Body of pancreas (tissue), 4 donors: ENCODE measurements around the gene PTK6. TPM values are rescaled to one million over a fixed set of nuclear protein-coding genes. Genes with fewer than 3 reads are reported as not detected.

ENCODE experiments used
- ATAC-seq: fragments of 150-250 bp; one replicate; pipeline ENCODE4 v1.9.1; 2016
- DNase-seq, 4 donors: peaks; one replicate each; pipeline ENCODE4 v3.0.0-alpha.2; 2019
- H3K27ac ChIP-seq, 4 donors: fragments of 200-600 bp; sonication (generic); 1 replicate in 3 of 4; 2 replicates in 1 of 4; pipeline versions ENCODE4 v1.5.1 to v1.6.1; 2016 to 2019; ENCODE audit warnings: mild to moderate bottlenecking in 1 of 4, mixed read lengths in 1 of 4, moderate library complexity in 1 of 4
- H3K27me3 ChIP-seq, 2 donors: fragments of 200-600 bp; sonication (generic); one replicate each; pipeline ENCODE4 v1.6.0; 2016; ENCODE audit warnings: mild to moderate bottlenecking in 1 of 2
- H3K36me3 ChIP-seq, 2 donors: fragments of 200-600 bp; sonication (generic); replicated peaks in 1 of 2; 2 replicates each; pipeline ENCODE4 v1.5.1; 2016; ENCODE audit warnings: low read depth in 2 of 2; ENCODE audit not compliant: insufficient read depth in 1 of 2
- H3K4me1 ChIP-seq: fragments of 200-600 bp; sonication (generic); one replicate; pipeline ENCODE4 v1.6.0; 2016
- H3K4me3 ChIP-seq, 2 donors: fragments of 200-600 bp; sonication (generic); 1 replicate in 1 of 2; 2 replicates in 1 of 2; pipeline ENCODE4 v1.5.1; 2016 to 2019
- H3K9me3 ChIP-seq, 3 donors: fragments of 200-600 bp; sonication (generic); 1 replicate in 2 of 3; 2 replicates in 1 of 3; pipeline ENCODE4 v1.5.1; 2016
- CTCF ChIP-seq, 7 experiments: fragments of 450-650 bp in 4 of 7; fragments of 200-600 bp in 3 of 7; sonication (generic) in 3 of 7; IDR thresholded peaks; one replicate each; pipeline ENCODE4 v1.5.1; 2016 to 2019; ENCODE audit warnings: antibody characterized with exemption in 7 of 7
- POLR2A ChIP-seq, 3 donors: fragments of 450-650 bp; IDR thresholded peaks; one replicate each; pipeline ENCODE4 v1.6.1; 2016; ENCODE audit warnings: antibody characterized with exemption in 3 of 3, mild to moderate bottlenecking in 2 of 3
- WGBS, 2 donors: methylation state at CpG; one replicate each; pipeline ENCODE4 v1.1.5; 2017; 5-methylcytosine and 5-hydroxymethylcytosine counted together
- intact Hi-C: fragments of 100-400 bp; cut with DNase I; formaldehyde crosslinking; loops from one replicate; pipeline ENCODE4 v1.15.1; 2023
- total RNA-seq, 2 donors: library from RNA; depleted of rRNA; stranded (reverse); fragments of >200 nt; gene quantifications; one replicate each; pipeline ENCODE4 v1.1.0, GENCODE V29; 2016

PTK6 gene
- total RNA-seq, 2 donors from 2014 or later, result 3.0 to 5.4 TPM

GRCh38 chr20:63490416-63490815 lies 46.8 kb downstream of the PTK6 start:
- H3K4me3 ChIP-seq, result no peak overlapping the region
- no peaks in the 10 kb centered on the region for H3K4me1 ChIP-seq
- no peaks in the 10 kb centered on the region for H3K27me3 ChIP-seq
- no peaks in the 10 kb centered on the region for H3K9me3 ChIP-seq
- no peak for ATAC-seq
- H3K36me3 ChIP-seq, result no peaks in the 10 kb centered on the region
- intact Hi-C loops, result no loop called here
- TF ChIP-seq CTCF (IDR thresholded peaks at IDR 0.05), result no peak
- no peak for TF ChIP-seq POLR2A (IDR thresholded peaks at IDR 0.05)
- WGBS, 2 donors, result 47 to 66% methylated on average over 22 of the region's 24 CpGs
- H3K27ac ChIP-seq, result no peak overlapping the region
- DNase-seq, result no peak

- Histone ChIP-seq H3K9me3 (no peaks in the 10 kb centered on the region), H3K4me3 (no peak overlapping the region), H3K27me3 (peaks cover 0 to 4% of the 10 kb centered on the region in 2 donors), H3K36me3 (no peaks in the 10 kb centered on the region), H3K27ac (no peak overlapping the region), H3K4me1 (no peaks in the 10 kb centered on the region)
- intact Hi-C loops, result no loop called here
- 11 to 24% methylated on average over 13 to 81 of the region's 83 CpGs for WGBS, 2 donors
- TF ChIP-seq CTCF (IDR thresholded peaks at IDR 0.05) (no peak), POLR2A (IDR thresholded peaks at IDR 0.05) (no peak)
- no peak for ATAC-seq
- no peak for DNase-seq
Measured at GRCh38 chr20:63488315-63489251, 48.6 kb downstream of the PTK6 start.

GRCh38 chr20:63487781-63488241 lies 49.4 kb downstream of the PTK6 start:
- Histone ChIP-seq H3K9me3 (no peaks in the 10 kb centered on the region), H3K27me3 (peaks cover 0 to 4% of the 10 kb centered on the region in 2 donors), H3K27ac (no peak overlapping the region), H3K4me1 (peaks cover 7% of the 10 kb centered on the region), H3K4me3 (no peak overlapping the region), H3K36me3 (no peaks in the 10 kb centered on the region)
- no peak for DNase-seq
- intact Hi-C loops, result no loop called here
- no peak for TF ChIP-seq POLR2A (IDR thresholded peaks at IDR 0.05)
- TF ChIP-seq CTCF (IDR thresholded peaks at IDR 0.05), result no peak
- 12% methylated on average over 24 of the region's 40 CpGs; no CpG with 5 or more reads in 1 of the 2 donors for WGBS, 2 donors
- ATAC-seq, result no peak

- H3K36me3 ChIP-seq, result no peaks in the 10 kb centered on the region
- peaks cover 11% of the 10 kb centered on the region for H3K4me1 ChIP-seq
- no peak for DNase-seq
- H3K9me3 ChIP-seq, result no peaks in the 10 kb centered on the region
- WGBS, 2 donors, result 40 to 44% methylated on average over 3 to 14 of the region's 14 CpGs
- no peak overlapping the region for H3K27ac ChIP-seq
- H3K27me3 ChIP-seq, result peaks cover 0 to 4% of the 10 kb centered on the region in 2 donors
- no peak for TF ChIP-seq POLR2A (IDR thresholded peaks at IDR 0.05)
- TF ChIP-seq CTCF (IDR thresholded peaks at IDR 0.05), result no peak
- intact Hi-C loops, result no loop called here
- no peak for ATAC-seq
- H3K4me3 ChIP-seq, result no peak overlapping the region
Measured at GRCh38 chr20:63487116-63487764, 49.9 kb downstream of the PTK6 start.
